ENCODE measurements around the gene LIX1. TPM values are rescaled to one million over a fixed set of nuclear protein-coding genes. Genes with fewer than 3 reads are reported as not detected.
"Not testable (repeated sequence)": the region's sequence is repeated elsewhere in the genome, so short reads cannot be mapped to it uniquely, and the experiment has no call there.

Gene LIX1
- polyA plus RNA-seq, 4 donors = 0.74 to 5.4 (median 3.7) TPM

GRCh38 chr5:97143704-97144103, 1.3 kb upstream of the LIX1 start:
- DNase-seq (ENCODE audit: low read depth in 4 of 4, low spot score in 3 of 4) = no peak

- no peak for DNase-seq (ENCODE audit: low read depth in 4 of 4, low spot score in 3 of 4)
These were observed 872 bp downstream of the LIX1 start for GRCh38 chr5:97141539-97141938.

GRCh38 chr5:97141031-97141430, 1.4 kb downstream of the LIX1 start:
- no peak for DNase-seq (ENCODE audit: low read depth in 4 of 4, low spot score in 3 of 4)

- not testable (repeated sequence) for DNase-seq (ENCODE audit: low read depth in 4 of 4, low spot score in 3 of 4)
These were observed 2.2 kb downstream of the LIX1 start for GRCh38 chr5:97140250-97140649.

- DNase-seq (ENCODE audit: low read depth in 4 of 4, low spot score in 3 of 4) = no peak
These were observed 5.9 kb downstream of the LIX1 start for GRCh38 chr5:97136475-97136874.

GRCh38 chr5:97135868-97136267, 6.5 kb downstream of the LIX1 start:
- DNase-seq (ENCODE audit: low read depth in 4 of 4, low spot score in 3 of 4) = no peak

GRCh38 chr5:97134634-97135033, 7.8 kb downstream of the LIX1 start:
- DNase-seq (ENCODE audit: low read depth in 4 of 4, low spot score in 3 of 4) = no peak

- DNase-seq (ENCODE audit: low read depth in 4 of 4, low spot score in 3 of 4) = no peak
These were observed 9.3 kb downstream of the LIX1 start for GRCh38 chr5:97133101-97133500.

GRCh38 chr5:97131921-97132320, 10.5 kb downstream of the LIX1 start:
- no peak for DNase-seq (ENCODE audit: low read depth in 4 of 4, low spot score in 3 of 4)

- no peak for DNase-seq (ENCODE audit: low read depth in 4 of 4, low spot score in 3 of 4)
These were observed 11.2 kb downstream of the LIX1 start for GRCh38 chr5:97131139-97131710.

GRCh38 chr5:97127727-97128126, 14.7 kb downstream of the LIX1 start:
- DNase-seq (ENCODE audit: low read depth in 4 of 4, low spot score in 3 of 4) = no peak

- DNase-seq (ENCODE audit: low read depth in 4 of 4, low spot score in 3 of 4) = no peak
These were observed 17.2 kb downstream of the LIX1 start for GRCh38 chr5:97125125-97125683.

GRCh38 chr5:97124335-97124734, 18.1 kb downstream of the LIX1 start:
- no peak for DNase-seq (ENCODE audit: low read depth in 4 of 4, low spot score in 3 of 4)

- DNase-seq (ENCODE audit: low read depth in 4 of 4, low spot score in 3 of 4) = no peak
These were observed 20.6 kb downstream of the LIX1 start for GRCh38 chr5:97121848-97122247.

GRCh38 chr5:97120195-97120594, 22.2 kb downstream of the LIX1 start:
- no peak for DNase-seq (ENCODE audit: low read depth in 4 of 4, low spot score in 3 of 4)

GRCh38 chr5:97119007-97119390, 23.4 kb downstream of the LIX1 start:
- DNase-seq (ENCODE audit: low read depth in 4 of 4, low spot score in 3 of 4) = no peak

- DNase-seq (ENCODE audit: low read depth in 4 of 4, low spot score in 3 of 4) = no peak
These were observed 24.0 kb downstream of the LIX1 start for GRCh38 chr5:97118261-97119006.

GRCh38 chr5:97115932-97116331, 26.5 kb downstream of the LIX1 start:
- no peak for DNase-seq (ENCODE audit: low read depth in 4 of 4, low spot score in 3 of 4)

GRCh38 chr5:97112230-97112629, 30.2 kb downstream of the LIX1 start:
- no peak for DNase-seq (ENCODE audit: low read depth in 4 of 4, low spot score in 3 of 4)

- DNase-seq (ENCODE audit: low read depth in 4 of 4, low spot score in 3 of 4) = no peak
These were observed 30.8 kb downstream of the LIX1 start for GRCh38 chr5:97111616-97112015.

GRCh38 chr5:97111004-97111403, 31.4 kb downstream of the LIX1 start:
- DNase-seq (ENCODE audit: low read depth in 4 of 4, low spot score in 3 of 4) = no peak

GRCh38 chr5:97107318-97107717, 35.1 kb downstream of the LIX1 start:
- no peak for DNase-seq (ENCODE audit: low read depth in 4 of 4, low spot score in 3 of 4)
